ENCODE results near the gene CYP11A1.

GRCh38 chr15:74391582-74392450 is 24.4 kb upstream of the CYP11A1 start:
- TF ChIP-seq FOSL2 (IDR thresholded peaks at IDR 0.05) (no peak), FOSL2 (CRISPR knock-in tag; IDR thresholded peaks at IDR 0.05) (no peak), CTCF (IDR thresholded peaks at IDR 0.05) (no peak), REST (IDR thresholded peaks at IDR 0.05) (no peak)
